Duodenal mucosa (tissue), 2 donors: ENCODE data around the gene PRELP.

Experiments
- H3K27ac ChIP-seq: one replicate; pipeline ENCODE4 v1.7.0; 2013; ENCODE audit warnings: low read depth, low read length
- H3K27me3 ChIP-seq, 2 donors: one replicate each; pipeline ENCODE4 v1.7.0; 2013; ENCODE audit warnings: low read length in 2 of 2, control low read depth in 1 of 2; ENCODE audit not compliant: insufficient read depth in 2 of 2, control insufficient read depth in 1 of 2
- H3K36me3 ChIP-seq, 2 donors: one replicate each; pipeline ENCODE4 v1.7.0; 2013; ENCODE audit warnings: low read length in 2 of 2, control low read depth in 1 of 2; ENCODE audit not compliant: insufficient read depth in 2 of 2, control insufficient read depth in 1 of 2
- H3K4me1 ChIP-seq, 2 donors: one replicate each; pipeline ENCODE4 v1.7.0; 2013; ENCODE audit warnings: low read length in 2 of 2, control low read depth in 1 of 2; ENCODE audit not compliant: insufficient read depth in 2 of 2, control insufficient read depth in 1 of 2
- H3K4me3 ChIP-seq, 2 donors: one replicate each; pipeline ENCODE4 v1.7.0; 2013; ENCODE audit warnings: low read length in 2 of 2, low read depth in 1 of 2
- H3K9ac ChIP-seq, 2 donors: one replicate each; pipeline ENCODE4 v1.7.0; 2013; ENCODE audit warnings: low read length in 2 of 2, low read depth in 1 of 2
- H3K9me3 ChIP-seq, 2 donors: one replicate each; pipeline ENCODE4 v1.7.0; 2013; ENCODE audit warnings: low read length in 2 of 2, control low read depth in 1 of 2; ENCODE audit not compliant: control insufficient read depth in 1 of 2

Gene PRELP

DNA sequence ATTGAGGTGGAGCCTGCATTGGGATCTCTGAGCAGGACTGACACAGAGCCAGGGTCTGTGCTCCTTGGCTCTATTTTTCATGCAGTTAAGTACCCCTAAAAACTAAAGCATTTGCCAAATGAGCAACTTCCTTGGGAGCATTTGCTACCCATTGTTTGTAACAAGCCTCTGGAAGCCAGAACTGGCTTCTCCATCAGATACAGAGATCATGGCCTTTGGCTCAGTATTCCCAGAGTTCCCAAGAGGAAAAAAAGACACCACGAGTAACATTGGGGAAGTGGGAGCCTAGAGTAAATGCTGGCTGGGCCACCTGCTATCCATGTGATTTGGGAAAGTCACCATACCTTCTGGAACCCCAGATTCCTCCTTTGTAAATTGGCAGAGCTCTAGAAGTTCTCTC lies 63.1 kb downstream of the PRELP start:
- Histone ChIP-seq H3K9ac (no peak overlapping the region), H3K4me1 (peaks cover 17 to 28% of the 10 kb centered on the region in 2 donors), H3K9me3 (no peaks in the 10 kb centered on the region), H3K27me3 (no peaks in the 10 kb centered on the region), H3K4me3 (no peak overlapping the region), H3K27ac (no peak overlapping the region), H3K36me3 (no peaks in the 10 kb centered on the region)

- H3K27ac ChIP-seq = no peak overlapping the region
- no peaks in the 10 kb centered on the region for H3K9me3 ChIP-seq
- no peak overlapping the region for H3K9ac ChIP-seq
- H3K36me3 ChIP-seq = no peaks in the 10 kb centered on the region
- peaks cover 17 to 22% of the 10 kb centered on the region in 2 donors for H3K4me1 ChIP-seq
- H3K4me3 ChIP-seq = no peak overlapping the region
- no peaks in the 10 kb centered on the region for H3K27me3 ChIP-seq
Measured at GRCh38 chr1:203539831-203540546, 64.4 kb downstream of the PRELP start.
